HG02970 (cell line): Measurements from ENCODE around the gene RTN3.
A peak's percentile ranks its signal among the peaks of the same experiment; 100 is the strongest.
"Not testable (repeated sequence)": the region's sequence is repeated elsewhere in the genome, so short reads cannot be mapped to it uniquely, and the experiment has no call there.

Experiments
- ATAC-seq: cut with Tn5 transposase; IDR thresholded peaks from one replicate; pipeline ENCODE4 v1.9.1; 2021; ENCODE audit warnings: mild to moderate bottlenecking, moderate library complexity, moderate number of reproducible peaks; ENCODE audit not compliant: unreplicated experiment, low FRiP score

Gene RTN3, protein sequence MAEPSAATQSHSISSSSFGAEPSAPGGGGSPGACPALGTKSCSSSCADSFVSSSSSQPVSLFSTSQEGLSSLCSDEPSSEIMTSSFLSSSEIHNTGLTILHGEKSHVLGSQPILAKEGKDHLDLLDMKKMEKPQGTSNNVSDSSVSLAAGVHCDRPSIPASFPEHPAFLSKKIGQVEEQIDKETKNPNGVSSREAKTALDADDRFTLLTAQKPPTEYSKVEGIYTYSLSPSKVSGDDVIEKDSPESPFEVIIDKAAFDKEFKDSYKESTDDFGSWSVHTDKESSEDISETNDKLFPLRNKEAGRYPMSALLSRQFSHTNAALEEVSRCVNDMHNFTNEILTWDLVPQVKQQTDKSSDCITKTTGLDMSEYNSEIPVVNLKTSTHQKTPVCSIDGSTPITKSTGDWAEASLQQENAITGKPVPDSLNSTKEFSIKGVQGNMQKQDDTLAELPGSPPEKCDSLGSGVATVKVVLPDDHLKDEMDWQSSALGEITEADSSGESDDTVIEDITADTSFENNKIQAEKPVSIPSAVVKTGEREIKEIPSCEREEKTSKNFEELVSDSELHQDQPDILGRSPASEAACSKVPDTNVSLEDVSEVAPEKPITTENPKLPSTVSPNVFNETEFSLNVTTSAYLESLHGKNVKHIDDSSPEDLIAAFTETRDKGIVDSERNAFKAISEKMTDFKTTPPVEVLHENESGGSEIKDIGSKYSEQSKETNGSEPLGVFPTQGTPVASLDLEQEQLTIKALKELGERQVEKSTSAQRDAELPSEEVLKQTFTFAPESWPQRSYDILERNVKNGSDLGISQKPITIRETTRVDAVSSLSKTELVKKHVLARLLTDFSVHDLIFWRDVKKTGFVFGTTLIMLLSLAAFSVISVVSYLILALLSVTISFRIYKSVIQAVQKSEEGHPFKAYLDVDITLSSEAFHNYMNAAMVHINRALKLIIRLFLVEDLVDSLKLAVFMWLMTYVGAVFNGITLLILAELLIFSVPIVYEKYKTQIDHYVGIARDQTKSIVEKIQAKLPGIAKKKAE

GRCh38 chr11:63681321-63682065 is at the start of gene RTN3:
Gene RTN3, plus strand, starts transcription at chr11:63681500. Its CDS starts 137 bp downstream, at chr11:63681637.
- peak; percentile 93 for ATAC-seq

GRCh38 chr11:63635762-63636465 is 45.4 kb upstream of the RTN3 start:
- no peak for ATAC-seq

DNA sequence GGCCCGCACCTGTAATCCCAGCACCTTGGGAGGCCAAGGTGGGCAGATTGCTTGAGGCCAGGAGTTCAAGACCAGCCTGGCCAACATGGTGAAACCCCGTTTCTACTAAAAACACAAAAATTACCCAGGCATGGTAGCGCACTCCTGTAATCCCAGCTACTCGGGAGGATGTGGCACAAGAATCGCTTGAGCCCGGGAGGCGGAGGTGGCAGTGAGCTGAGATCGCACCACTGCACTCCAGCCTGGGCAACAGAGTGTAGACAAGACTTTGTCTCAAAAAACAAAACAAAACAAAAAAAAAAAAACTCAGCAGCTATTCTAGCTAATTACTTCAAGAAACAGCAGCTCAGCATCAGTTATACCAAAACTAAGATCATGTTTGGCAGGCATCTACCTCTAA is 42.9 kb upstream of the RTN3 start:
- not testable (repeated sequence) for ATAC-seq

GRCh38 chr11:63639199-63639832 is 42.0 kb upstream of the RTN3 start:
- no peak for ATAC-seq

DNA sequence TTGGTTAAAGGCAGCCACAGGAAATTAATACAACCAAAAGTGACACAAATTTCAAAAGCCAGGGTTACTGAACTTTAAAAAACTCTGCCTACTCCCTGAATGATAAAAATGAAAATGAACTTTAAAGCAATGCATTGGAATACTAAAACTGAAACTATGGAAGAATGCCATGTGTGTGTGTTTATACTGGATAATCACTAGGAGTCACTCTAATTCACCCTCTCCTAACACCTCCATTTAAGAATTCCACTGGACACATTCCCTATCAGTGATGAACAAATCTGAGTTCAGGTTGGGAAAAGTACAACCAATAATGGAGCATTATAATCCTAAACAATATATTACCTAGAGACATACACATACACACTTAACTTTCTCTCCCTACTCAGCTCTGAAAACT is 39.6 kb upstream of the RTN3 start:
- ATAC-seq, result no peak

DNA sequence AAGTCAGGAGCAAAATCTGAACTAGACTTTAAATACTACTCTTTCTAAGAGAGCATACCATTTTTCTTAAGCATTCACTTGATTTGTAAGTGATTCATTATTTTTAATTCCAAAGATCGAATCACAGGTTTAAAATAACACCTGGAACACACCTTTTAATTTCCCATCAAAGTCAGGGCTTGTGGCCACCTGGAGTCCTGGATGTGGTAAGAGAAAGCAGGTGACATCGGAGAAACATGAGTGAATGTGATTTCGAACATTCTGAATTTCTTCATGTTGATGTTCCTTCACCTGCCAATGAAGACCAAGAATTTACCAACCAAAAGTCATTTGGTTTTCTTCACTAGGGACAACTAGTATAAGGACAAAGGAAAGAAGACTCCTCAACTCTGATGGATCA is 38.1 kb upstream of the RTN3 start:
- no peak for ATAC-seq

- ATAC-seq, result no peak
Observed at GRCh38 chr11:63652671-63653070, 28.6 kb upstream of the RTN3 start.

DNA sequence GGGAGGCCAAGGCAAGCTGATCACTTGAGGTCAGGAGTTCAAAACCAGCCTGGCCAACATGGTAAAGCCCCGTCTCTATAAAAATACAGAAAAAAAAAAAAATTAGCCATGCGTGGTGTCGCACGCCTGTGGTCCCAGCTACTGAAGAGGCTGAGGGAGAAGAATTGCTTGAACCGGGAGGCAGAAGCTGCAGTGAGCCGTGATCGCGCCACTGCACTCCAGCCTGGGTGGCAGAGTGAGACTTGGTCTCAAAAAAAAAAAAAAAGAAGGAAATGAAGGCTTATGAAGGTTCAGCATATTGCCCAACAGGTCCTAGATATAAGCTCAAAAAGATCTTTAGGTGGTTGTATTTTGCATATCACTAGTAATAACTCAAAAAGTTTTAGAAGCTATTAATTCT is 20.3 kb upstream of the RTN3 start:
- no peak for ATAC-seq

DNA sequence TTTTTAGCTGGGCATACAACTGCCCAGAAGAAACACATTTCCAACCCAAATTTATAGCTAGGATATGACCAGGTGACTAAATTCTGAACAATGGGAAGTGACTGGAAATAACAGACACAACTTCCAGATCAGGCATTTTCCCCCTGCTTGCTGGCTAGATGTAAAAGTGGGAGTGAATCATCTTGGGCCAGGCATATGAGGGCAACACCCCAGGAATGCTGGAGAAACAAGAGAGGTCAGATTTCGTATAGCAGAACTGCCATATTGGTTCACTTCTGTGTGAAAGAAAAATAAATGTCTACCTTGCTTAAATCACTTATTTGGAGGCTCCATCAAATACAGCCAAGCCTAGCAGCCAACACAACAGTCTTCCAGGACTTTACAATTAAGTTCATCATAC is 17.5 kb upstream of the RTN3 start:
- ATAC-seq, result no peak

DNA sequence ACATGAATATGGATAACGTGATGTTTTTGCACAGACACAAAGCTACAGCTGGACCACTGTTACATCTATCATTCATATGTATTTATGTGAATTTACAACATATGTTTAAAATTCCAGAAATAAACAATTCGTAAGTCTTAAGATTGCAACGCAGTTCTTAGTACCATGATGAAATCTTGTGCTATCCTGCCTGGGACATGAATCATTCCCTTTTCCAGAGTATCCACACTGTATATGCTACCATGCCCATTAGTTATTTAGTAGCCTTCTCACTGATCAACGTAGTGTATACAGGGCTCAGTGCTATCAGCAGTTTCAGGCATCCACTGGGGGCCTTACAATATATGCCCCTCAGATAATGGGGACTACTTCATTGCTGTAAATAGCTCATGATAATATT is 14.4 kb upstream of the RTN3 start:
- ATAC-seq, result no peak

DNA sequence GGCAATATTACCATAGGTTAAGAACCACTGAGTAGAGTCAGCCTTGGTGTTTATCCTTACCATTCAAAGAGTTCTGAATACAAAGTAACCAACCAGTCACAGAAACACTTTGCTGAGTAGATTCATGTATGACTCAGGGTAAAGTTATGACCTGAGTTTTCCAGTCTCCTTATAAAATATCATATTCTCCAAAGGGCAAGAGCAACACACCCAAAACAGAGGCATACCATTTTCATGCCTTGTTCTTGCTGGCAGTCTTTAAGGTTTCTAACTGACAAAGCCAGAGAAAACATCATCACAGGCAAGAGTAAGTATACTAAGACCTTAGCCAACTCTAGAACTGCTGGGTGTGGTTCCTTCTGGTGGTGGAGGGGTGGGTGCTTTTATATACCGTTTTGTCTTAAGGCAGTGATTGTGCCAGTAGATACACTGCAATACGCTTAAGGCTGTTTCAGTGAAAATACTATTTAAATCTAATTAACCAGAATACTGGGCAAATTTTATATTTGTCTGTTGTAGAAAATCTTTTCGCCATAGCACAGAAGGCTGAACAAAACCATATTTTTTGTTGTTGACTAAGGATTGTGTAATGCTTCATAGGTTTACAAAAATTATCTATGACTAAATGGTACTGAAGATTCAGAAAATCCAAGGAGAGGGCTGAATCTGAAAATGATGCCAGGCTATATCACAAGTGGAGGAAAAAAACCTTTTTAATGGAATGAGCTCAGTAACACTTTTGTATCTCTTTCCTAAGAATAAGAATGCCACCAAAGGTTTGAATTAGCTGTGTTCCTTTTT is 13.1 kb upstream of the RTN3 start:
- ATAC-seq, result no peak

DNA sequence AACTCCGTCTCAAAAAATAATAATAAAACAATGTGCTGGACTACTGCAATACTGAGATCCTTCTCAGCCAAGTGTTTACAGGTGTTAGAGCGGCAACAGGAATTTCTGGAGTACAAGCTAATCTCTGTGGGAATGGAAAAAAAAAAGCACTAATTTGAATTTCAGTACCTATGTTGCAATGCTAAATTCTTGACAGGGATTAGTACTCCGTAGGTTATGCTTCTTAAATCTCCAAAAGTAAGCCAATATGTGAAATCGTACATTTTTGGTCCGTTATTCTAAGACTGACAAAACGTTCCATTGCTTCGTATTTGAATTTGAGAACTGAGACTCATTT is 11.2 kb upstream of the RTN3 start:
- ATAC-seq, result no peak

GRCh38 chr11:63670433-63671321 is 10.6 kb upstream of the RTN3 start:
- peak; percentile 34 for ATAC-seq

DNA sequence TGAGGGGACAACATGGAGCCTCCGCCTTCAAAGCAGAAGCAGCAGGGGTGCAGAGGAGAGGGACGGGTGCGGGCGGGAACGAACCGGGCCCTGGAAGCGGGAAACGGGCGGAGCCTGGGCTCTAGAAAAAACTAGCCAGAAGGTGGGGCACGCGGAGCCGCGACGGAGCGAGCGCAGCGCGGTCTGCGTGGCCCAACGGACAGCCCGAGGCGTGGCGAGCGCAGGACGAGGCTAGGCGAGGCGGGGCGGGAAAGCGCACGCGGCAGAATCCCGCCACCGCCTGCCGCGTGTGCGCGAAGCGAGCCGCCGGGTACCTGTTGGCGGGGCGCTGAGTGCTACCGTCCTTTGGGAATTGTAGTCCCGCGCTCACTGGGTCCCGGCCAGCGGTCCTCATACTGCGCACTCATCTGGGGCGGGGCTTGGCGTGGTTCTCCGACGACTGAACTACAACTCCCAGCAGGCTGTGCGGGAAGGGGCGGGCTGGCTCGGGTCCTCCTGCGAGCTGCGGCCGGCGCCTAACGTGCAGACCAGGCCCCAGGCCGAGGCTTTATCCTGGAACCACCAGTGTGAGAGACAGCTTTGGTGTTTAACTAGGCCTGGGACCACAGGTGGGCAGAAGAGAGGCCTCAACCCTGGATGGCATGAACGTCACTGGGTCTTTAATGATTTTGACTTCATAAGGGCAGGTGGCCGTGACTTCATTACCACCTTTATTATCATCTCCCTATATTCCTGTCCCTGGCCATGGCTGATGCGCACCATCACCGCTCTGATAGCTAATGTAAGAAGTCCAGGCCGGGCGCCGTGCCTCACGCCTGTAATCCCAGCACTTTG is 9.8 kb upstream of the RTN3 start, which contains the start of gene ATL3:
Gene ATL3, minus strand, starts transcription at position 55 of the 834 bp plus-strand sequence. Its CDS starts 41 bp downstream, at position 14.
- peak; percentile 82 for ATAC-seq

- no peak for ATAC-seq
Observed at GRCh38 chr11:63672156-63672463, 9.2 kb upstream of the RTN3 start.

GRCh38 chr11:63672936-63673539 is 8.3 kb upstream of the RTN3 start:
- ATAC-seq, result no peak

DNA sequence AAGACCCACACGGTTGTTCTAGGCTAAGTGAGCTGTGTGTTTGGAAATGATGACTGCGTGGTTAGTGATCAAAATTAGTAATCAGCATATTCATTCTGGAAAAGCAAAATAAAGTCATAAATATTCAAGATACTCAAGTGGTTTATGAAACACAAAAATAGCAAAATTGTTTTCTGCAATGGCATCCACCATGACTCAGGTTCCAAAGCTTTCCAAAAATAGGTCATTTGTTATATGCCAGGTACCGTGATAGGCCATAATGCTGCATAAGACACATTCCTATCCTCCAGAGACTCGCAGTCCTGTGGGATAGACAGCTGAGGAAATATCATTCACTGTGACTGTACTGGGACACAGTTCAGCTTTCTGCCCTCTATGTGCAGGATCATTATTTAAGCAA is 7.7 kb upstream of the RTN3 start:
- no peak for ATAC-seq
